ENCODE data around the gene KIAA0930. TPM values are rescaled to one million over a fixed set of nuclear protein-coding genes. Genes with fewer than 3 reads are reported as not detected.
"Not testable (repeated sequence)": the region's sequence is repeated elsewhere in the genome, so short reads cannot be mapped to it uniquely, and the experiment has no call there.

KIAA0930 gene
- total RNA-seq, 1 donor from 2014 or later = 103 TPM

GRCh38 chr22:45262931-45263462, 22.3 kb upstream of the KIAA0930 start:
- no peak overlapping the region for H3K4me3 Mint-ChIP-seq (ENCODE audit: unreplicated experiment)
- peaks cover 10% of the 10 kb centered on the region for H3K4me1 Mint-ChIP-seq (ENCODE audit: low read depth)
- no peak for DNase-seq (ENCODE audit: low spot score)
- TF ChIP-seq CTCF (IDR thresholded peaks at IDR 0.05) = no peak
- H3K27ac Mint-ChIP-seq (ENCODE audit: unreplicated experiment) = peak overlapping the region; percentile 51
- H3K27me3 Mint-ChIP-seq (ENCODE audit: low read depth) = no peaks in the 10 kb centered on the region
- peaks cover 1% of the 10 kb centered on the region for H3K9me3 Mint-ChIP-seq (ENCODE audit: low read depth)
- no peaks in the 10 kb centered on the region for H3K36me3 Mint-ChIP-seq (ENCODE audit: low read depth)

- H3K4me3 Mint-ChIP-seq (ENCODE audit: unreplicated experiment) = no peak overlapping the region
- no peaks in the 10 kb centered on the region for H3K36me3 Mint-ChIP-seq (ENCODE audit: low read depth)
- no peak overlapping the region for H3K27ac Mint-ChIP-seq (ENCODE audit: unreplicated experiment)
- no peak for DNase-seq (ENCODE audit: low spot score)
- H3K9me3 Mint-ChIP-seq (ENCODE audit: low read depth) = peaks cover 2% of the 10 kb centered on the region
- H3K4me1 Mint-ChIP-seq (ENCODE audit: low read depth) = peaks cover 10% of the 10 kb centered on the region
- TF ChIP-seq CTCF (IDR thresholded peaks at IDR 0.05) = no peak
- no peaks in the 10 kb centered on the region for H3K27me3 Mint-ChIP-seq (ENCODE audit: low read depth)
Observed at GRCh38 chr22:45262195-45262930, 21.7 kb upstream of the KIAA0930 start.

- no peak overlapping the region for H3K4me3 Mint-ChIP-seq (ENCODE audit: unreplicated experiment)
- no peak for DNase-seq (ENCODE audit: low spot score)
- H3K4me1 Mint-ChIP-seq (ENCODE audit: low read depth) = peaks cover 10% of the 10 kb centered on the region
- no peaks in the 10 kb centered on the region for H3K27me3 Mint-ChIP-seq (ENCODE audit: low read depth)
- TF ChIP-seq CTCF (IDR thresholded peaks at IDR 0.05) = no peak
- no peaks in the 10 kb centered on the region for H3K36me3 Mint-ChIP-seq (ENCODE audit: low read depth)
- peaks cover 2% of the 10 kb centered on the region for H3K9me3 Mint-ChIP-seq (ENCODE audit: low read depth)
- H3K27ac Mint-ChIP-seq (ENCODE audit: unreplicated experiment) = no peak overlapping the region
Observed at GRCh38 chr22:45261407-45262088, 20.9 kb upstream of the KIAA0930 start.

- H3K36me3 Mint-ChIP-seq (ENCODE audit: low read depth); H3K4me1 Mint-ChIP-seq (ENCODE audit: low read depth); H3K4me3 Mint-ChIP-seq (ENCODE audit: unreplicated experiment); DNase-seq (ENCODE audit: low spot score); H3K27me3 Mint-ChIP-seq (ENCODE audit: low read depth); H3K9me3 Mint-ChIP-seq (ENCODE audit: low read depth); H3K27ac Mint-ChIP-seq (ENCODE audit: unreplicated experiment): not testable (repeated sequence)
Observed at GRCh38 chr22:45260395-45260759, 19.7 kb upstream of the KIAA0930 start.

- Mint-ChIP-seq H3K27me3 (ENCODE audit: low read depth) (no peaks in the 10 kb centered on the region), H3K36me3 (ENCODE audit: low read depth) (no peaks in the 10 kb centered on the region), H3K4me1 (ENCODE audit: low read depth) (peaks cover 10% of the 10 kb centered on the region), H3K27ac (ENCODE audit: unreplicated experiment) (no peak overlapping the region), H3K4me3 (ENCODE audit: unreplicated experiment) (no peak overlapping the region), H3K9me3 (ENCODE audit: low read depth) (peaks cover 2% of the 10 kb centered on the region)
- TF ChIP-seq CTCF (IDR thresholded peaks at IDR 0.05) = no peak
- no peak for DNase-seq (ENCODE audit: low spot score)
Observed at GRCh38 chr22:45259754-45260394, 19.2 kb upstream of the KIAA0930 start.

- not testable (repeated sequence) for H3K27me3 Mint-ChIP-seq (ENCODE audit: low read depth); H3K9me3 Mint-ChIP-seq (ENCODE audit: low read depth); H3K36me3 Mint-ChIP-seq (ENCODE audit: low read depth); H3K27ac Mint-ChIP-seq (ENCODE audit: unreplicated experiment); H3K4me3 Mint-ChIP-seq (ENCODE audit: unreplicated experiment); DNase-seq (ENCODE audit: low spot score); H3K4me1 Mint-ChIP-seq (ENCODE audit: low read depth)
Observed at GRCh38 chr22:45257941-45258340, 17.2 kb upstream of the KIAA0930 start.

Measured in chondrocyte (in vitro differentiated cells).